C1 segment of cervical spinal cord (tissue), 14 donors: ENCODE results near the gene RNASE12.
"Not testable (repeated sequence)": the region's sequence is repeated elsewhere in the genome, so short reads cannot be mapped to it uniquely, and the experiment has no call there.

ENCODE experiments used
- DNase-seq, 14 donors: peaks; one replicate each; lab custom pipeline; 2025; lab: John Stamatoyannopoulos, UW

Gene RNASE12

GRCh38 chr14:20614038-20614840 is 23.1 kb upstream of the RNASE12 start:
- DNase-seq: peak in 5 of 14 donors; percentile 53 to 63 (median 59)

DNA sequence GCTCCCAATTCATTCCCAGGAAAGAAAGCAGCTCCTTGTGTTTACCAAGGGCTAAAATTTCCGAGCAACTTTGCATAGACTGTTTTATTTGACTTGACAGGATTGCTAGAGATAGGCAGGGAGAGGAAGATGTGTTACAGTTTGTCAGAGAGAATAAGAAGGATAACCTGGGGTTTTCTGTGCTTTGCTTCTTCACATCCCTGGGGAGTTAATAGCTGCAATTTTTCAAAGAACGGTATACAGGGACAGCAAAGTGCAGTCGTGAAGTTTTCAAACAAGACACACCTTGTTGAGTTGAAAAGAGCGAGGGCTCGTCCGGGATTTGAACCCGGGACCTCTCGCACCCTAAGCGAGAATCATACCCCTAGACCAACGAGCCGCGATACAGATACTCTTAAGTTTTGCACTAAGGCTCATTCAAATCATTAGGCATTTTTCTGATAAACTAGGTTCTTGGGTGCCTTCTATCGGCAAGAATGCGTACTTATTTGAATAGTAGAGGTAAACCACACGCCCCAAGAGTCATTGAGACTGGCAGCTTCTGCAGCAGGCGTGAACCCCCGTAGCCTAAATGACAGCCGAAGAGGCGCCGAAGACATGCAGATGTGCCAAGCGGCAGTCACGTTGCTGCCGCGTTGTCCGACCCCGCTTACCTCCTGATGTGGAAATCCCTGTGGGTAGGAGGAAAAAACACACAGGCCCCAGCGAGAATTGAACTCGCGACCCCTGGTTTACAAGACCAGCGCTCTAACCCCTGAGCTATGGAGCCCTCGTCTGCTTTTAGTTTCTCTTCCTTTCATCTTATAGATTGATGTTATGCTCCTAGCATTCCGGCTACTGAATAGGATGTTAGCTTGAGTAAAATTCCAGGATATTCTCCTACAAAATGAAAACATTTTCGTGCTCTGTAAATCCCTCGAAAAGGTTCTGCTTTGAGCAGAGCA is 22.2 kb upstream of the RNASE12 start:
- peak in 13 of 14 donors; percentile 31 to 95 (median 78) for DNase-seq

- peak in 1 of 14 donors; percentile 20 for DNase-seq
Measured at GRCh38 chr14:20612403-20612802, 21.2 kb upstream of the RNASE12 start.

DNA sequence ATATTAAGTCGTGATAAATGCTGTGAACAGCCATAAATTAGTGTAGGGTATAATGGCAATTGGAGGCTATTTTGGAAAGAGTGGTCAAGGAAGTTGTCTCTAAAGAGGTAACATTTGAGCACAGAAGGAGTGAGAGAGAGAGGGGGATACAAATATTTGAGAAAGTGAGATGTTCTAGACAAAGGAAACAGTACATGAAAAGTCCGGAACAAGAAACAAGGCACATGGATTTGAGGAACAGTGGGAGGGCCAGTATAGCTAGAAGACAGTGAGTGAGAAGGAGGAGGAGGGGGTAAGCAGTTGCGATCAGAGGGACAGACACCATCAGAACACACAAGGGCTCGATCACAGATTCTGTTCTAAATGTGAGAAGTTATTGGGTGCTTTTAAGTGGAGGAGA is 20.1 kb upstream of the RNASE12 start:
- no peak for DNase-seq

DNA sequence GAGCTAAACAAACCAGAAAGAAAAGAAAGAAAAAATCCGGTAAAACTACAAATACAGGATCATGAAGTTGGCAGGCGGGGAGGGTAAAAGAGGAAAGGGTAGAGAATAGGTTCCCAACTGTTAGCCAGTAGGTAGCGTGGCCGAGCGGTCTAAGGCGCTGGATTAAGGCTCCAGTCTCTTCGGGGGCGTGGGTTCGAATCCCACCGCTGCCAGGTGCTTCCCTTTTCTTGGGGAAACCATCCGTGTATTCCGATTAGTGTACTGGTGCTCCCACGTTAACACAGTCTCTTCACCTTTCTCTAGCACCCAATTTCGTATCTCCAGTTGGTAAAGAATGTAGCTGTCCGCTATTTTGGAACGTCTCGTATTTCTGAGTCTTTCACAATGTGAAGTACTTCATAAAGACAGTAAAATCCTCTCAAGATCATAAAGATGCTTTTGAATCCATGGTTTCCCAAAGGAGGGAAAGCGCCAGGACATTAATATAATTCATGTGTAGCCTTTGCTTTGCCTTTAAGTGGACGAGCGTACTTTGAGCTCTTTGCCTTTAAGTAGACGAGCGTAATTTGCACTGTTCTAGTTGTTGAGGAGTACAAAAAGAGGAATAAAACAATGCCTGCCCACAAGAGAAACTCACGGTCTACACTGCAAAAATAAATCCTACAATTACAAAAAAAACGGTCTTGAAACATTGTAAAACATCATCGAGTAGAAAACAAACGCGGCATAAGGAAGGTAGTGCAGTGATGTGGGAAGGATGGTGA is 19.0 kb upstream of the RNASE12 start:
- peak in 12 of 14 donors; percentile 30 to 82 (median 52) for DNase-seq

GRCh38 chr14:20609215-20610001 is 18.2 kb upstream of the RNASE12 start:
- peak in 12 of 14 donors; percentile 25 to 71 (median 50) for DNase-seq

DNA sequence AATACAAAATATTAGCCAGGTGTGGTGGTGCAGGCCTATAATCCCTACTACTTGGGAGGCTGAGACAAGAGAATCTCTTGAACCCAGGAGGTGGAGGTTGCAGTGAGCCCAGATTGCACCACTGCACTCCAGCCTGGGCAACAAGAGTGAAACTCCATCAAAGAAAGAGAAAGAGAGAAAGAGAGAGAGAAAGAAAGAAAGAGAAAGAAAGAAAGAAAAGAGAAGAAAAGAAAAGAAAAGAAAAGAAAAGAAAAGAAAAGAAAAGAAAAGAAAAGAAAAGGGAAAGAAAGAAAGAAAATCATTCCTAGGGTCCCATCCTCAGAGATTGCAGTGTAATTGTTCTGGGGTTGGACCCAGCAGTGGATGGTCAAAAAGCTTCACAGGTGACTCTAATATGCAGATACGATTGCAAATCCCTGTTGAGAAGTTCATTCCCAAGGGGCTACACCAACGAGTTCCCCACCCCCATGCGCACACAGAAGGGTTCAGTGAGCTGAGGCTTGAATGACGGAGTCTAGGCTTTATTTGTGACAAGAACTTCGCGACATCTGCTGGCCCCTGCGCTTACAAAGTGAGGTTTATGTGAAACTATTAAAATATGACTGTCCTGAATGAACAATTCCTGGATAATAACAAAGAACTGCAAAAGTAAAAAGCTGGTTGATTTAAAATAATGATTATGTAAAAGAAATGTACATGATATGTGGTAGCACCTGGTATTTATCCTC is 17.4 kb upstream of the RNASE12 start:
- no peak for DNase-seq

DNA sequence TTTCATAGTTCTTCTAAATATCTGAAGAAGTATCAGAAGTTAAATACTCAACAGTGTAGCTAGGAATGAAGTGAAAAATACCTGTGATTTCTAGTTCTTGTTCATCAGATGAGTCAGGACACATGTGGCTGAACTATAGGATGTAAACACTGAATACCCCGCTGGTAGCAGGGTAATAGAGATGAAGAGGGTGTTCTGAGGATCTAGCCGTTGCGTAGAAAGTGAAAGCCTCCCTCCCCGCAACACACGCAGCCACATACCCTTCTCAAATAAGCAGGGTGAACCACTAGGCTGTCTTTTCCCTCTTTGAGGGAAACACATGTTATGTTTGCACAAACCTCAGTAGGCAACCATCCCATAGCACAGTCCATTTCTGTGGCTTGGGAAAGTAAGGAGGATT is 16.4 kb upstream of the RNASE12 start:
- no peak for DNase-seq

GRCh38 chr14:20606902-20607242 is 15.7 kb upstream of the RNASE12 start:
- DNase-seq: no peak

GRCh38 chr14:20606190-20606901 is 15.2 kb upstream of the RNASE12 start:
- DNase-seq: peak in 1 of 14 donors; percentile 14

DNA sequence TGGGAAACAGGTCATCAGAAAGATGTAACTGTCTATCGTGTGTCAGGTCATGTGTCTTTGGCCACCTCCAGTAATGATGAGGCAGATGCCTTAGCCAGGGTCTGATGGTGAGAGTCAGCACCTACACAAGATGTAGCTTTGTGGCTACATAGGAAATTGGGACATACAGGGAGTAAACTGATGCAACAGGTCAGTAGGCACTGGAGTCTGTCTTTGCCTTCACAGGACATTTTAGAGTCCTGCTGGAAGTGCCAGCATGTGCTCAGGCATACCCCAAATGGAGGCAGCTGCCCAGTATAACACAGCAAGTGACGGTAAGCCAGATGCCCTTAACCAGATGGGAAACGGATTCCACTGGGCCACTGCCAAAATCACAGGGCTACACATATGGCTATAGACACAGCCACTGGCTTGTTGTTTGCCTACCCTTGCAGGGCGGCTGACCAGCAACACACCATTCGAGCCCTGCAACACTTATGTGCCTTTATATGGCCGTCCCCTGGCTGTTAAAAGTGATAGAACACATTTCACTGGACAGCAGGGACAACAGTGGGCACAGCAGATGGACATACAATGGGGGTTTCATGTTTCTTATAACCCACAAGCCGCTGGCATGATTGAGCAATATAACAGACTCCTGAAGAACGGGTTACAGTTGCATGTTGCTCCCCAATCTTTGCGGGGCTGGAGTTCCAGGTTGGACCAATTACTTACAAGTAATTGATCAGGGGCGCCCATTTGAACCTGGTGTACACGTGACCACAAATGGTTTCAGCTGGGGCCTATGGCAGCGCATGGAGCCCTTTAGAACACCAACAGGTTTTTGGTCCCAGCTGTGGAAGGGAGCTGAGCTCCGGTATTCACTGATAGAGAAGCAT is 12.9 kb upstream of the RNASE12 start:
- DNase-seq: no peak

GRCh38 chr14:20602583-20602982 is 11.4 kb upstream of the RNASE12 start:
- DNase-seq: no peak

DNA sequence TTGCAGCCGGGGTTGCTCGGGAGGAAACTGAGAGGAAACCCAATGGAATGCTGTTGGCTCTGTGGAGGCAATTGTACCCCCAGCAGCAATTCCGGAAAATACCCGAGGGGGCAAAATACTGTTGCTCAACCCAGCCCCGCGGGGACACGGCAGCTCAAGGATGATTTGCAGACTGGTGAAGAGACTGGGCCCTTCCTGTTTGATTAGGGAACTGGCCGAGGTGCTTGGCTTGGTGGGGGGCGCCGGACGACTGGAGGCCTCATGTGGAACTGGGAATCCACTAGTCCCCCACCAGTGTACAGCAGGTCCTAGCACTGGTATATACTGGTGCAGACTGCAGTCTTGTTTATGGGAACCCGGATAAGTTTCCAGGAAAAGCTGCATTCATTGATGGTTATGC is 10.3 kb upstream of the RNASE12 start:
- no peak for DNase-seq

DNA sequence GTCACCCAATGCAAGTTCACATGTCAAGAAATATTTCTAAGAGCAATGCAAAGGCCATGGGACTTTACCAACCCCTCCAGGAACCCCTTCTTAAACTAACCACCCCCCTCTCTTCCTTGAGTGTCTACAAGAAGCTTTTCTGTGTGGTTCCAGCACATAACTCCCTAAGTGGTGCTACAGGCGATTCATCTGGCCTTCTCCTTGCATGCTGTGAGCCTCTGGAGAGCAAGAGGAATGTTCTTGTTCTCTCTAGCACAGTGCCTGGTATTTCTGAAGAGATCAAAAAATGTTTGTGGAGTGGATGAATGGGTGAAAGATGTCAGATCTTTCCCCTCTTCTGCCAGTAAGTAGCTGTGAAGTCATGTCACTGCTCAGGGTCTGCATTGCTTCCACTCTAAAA is 5.9 kb upstream of the RNASE12 start:
- no peak for DNase-seq

DNA sequence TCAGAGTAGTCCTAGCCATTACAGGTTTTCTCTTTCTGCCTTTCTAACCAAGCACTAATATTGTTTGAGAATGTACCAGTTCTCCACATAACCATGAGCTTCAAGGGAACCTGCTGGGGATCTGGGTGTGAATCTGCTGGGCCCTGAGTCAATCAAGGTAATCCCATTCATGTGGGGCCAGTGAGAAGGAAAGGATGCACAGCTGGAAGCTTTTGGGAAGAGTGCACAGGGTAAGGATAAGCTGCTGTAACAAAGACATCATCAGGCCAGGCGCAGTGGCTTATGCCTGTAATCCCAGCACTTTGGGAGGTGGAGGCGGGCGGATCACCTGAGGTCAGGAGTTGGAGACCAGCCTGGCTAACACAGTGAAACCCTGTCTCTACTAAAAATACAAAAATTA is 4.5 kb upstream of the RNASE12 start:
- not testable (repeated sequence) for DNase-seq

GRCh38 chr14:20592574-20592973 is 1.4 kb upstream of the RNASE12 start:
- DNase-seq: no peak

DNA sequence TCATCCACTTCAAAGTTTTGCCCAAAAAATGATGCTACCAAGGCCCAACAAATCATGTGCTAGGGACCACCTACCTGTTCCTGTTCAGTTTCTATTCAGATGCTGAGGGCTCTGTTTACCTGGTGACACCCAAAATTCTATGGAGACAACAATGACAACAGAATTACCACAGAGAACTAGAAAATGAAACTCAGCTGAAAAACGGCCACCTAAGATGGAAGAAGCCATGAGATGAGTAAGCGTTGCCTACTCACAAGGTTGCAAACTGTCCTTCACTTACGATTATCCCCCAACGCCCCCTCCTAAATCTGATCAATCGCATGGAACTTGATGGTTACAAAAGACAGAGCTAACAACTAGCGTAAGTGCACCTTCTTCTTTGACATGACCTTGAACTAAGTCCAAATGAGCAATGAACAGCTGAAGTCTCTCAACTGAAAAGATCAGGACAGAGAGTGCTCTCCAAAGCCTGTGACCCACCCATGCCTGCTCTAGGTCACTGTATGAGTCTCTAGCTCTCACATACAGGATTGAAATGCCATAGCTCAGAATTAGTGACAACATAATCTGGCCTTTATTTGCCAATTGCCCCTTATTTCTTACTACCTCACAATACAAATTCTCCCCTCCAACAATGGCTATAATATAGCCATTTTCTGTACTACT is 3.6 kb downstream of the RNASE12 start, which contains the start of gene RNASE11:
TSS of gene RNASE11 (minus strand) at position 513 of the 666 bp plus-strand sequence.
- no peak for DNase-seq

GRCh38 chr14:20583908-20584307 is 7.3 kb downstream of the RNASE12 start:
- no peak for DNase-seq
